GM12878 (cell line): Measurements from ENCODE around the gene PADI2. TPM values are rescaled to one million over a fixed set of nuclear protein-coding genes. Genes with fewer than 3 reads are reported as not detected.

Experiments
- BHLHE40 ChIP-seq, 2 experiments: fragments of 450-650 bp in 1 of 2; IDR thresholded peaks; 2 replicates each; pipeline ENCODE4 v1.6.1; 2011 to 2017; ENCODE audit warnings: low read depth in 2 of 2, borderline replicate concordance in 1 of 2, improper control_type of control experiment in 1 of 2, low read length in 1 of 2, mild to moderate bottlenecking in 1 of 2
- BMI1 ChIP-seq: fragments of 450-650 bp; IDR thresholded peaks from 2 replicates; pipeline ENCODE4 v1.6.1; 2016; ENCODE audit warnings: mild to moderate bottlenecking, moderate library complexity, borderline replicate concordance
- EZH2 ChIP-seq: IDR thresholded peaks from 2 replicates; pipeline ENCODE4 v1.6.1; 2012; ENCODE audit warnings: low read depth, mild to moderate bottlenecking, control low read depth, inconsistent platforms, low read length, borderline replicate concordance; ENCODE audit not compliant: control insufficient read depth
- JUNB ChIP-seq: IDR thresholded peaks from 2 replicates; pipeline ENCODE4 v1.6.1; 2016; ENCODE audit warnings: antibody characterized with exemption, mild to moderate bottlenecking
- JUND ChIP-seq: IDR thresholded peaks from 2 replicates; pipeline ENCODE4 v1.6.1; 2012; ENCODE audit warnings: low read depth, mild to moderate bottlenecking, low read length, improper control_type of control experiment, moderate library complexity
- MEF2B ChIP-seq: fragments of 450-650 bp; IDR thresholded peaks from 2 replicates; pipeline ENCODE4 v1.6.1; 2018; ENCODE audit warnings: mild to moderate bottlenecking, moderate library complexity; ENCODE audit not compliant: partially characterized antibody, poor library complexity, severe bottlenecking
- NFXL1 ChIP-seq: fragments of 450-650 bp; IDR thresholded peaks from 2 replicates; pipeline ENCODE4 v1.6.1; 2017; ENCODE audit warnings: antibody characterized with exemption, mild to moderate bottlenecking, borderline replicate concordance
- NFYB ChIP-seq: IDR thresholded peaks from 2 replicates; pipeline ENCODE4 v1.6.1; 2011; ENCODE audit warnings: low read depth, mild to moderate bottlenecking, low read length, improper control_type of control experiment, moderate library complexity; ENCODE audit not compliant: insufficient read depth
- POLR2AphosphoS2 ChIP-seq: IDR thresholded peaks from 2 replicates; pipeline ENCODE4 v1.6.1; 2011; ENCODE audit warnings: low read depth, mild to moderate bottlenecking, low read length, improper control_type of control experiment, moderate library complexity
- POU2F2 ChIP-seq: IDR thresholded peaks from 3 replicates; pipeline ENCODE4 v1.6.1; 2011; ENCODE audit warnings: low read depth, mild to moderate bottlenecking, low read length, borderline replicate concordance
- RAD51 ChIP-seq: fragments of 450-650 bp; IDR thresholded peaks from 2 replicates; pipeline ENCODE4 v1.6.1; 2016; ENCODE audit warnings: moderate library complexity, mild to moderate bottlenecking, inconsistent platforms
- RB1 ChIP-seq: fragments of 450-650 bp; formaldehyde crosslinking; IDR thresholded peaks from 2 replicates; pipeline ENCODE4 v1.6.1; 2017; ENCODE audit warnings: mild to moderate bottlenecking, borderline replicate concordance
- RUNX3 ChIP-seq: IDR thresholded peaks from 2 replicates; pipeline ENCODE4 v1.6.1; 2012; ENCODE audit warnings: low read length, inconsistent platforms
- SMC3 ChIP-seq: IDR thresholded peaks from 2 replicates; pipeline ENCODE4 v1.6.1; 2011; ENCODE audit warnings: low read length, improper control_type of control experiment, borderline replicate concordance
- TCF3 ChIP-seq: IDR thresholded peaks from 2 replicates; pipeline ENCODE4 v1.6.1; 2012; ENCODE audit warnings: low read depth, mild to moderate bottlenecking, low read length, borderline replicate concordance; ENCODE audit not compliant: insufficient read depth
- polyA plus RNA-seq, 11 experiments: library from polyadenylated mRNA; depleted of rRNA in 4 of 11; unstranded in 6 of 11; stranded (reverse) in 5 of 11; fragments of >200 nt; fragmentation: Nextera tagmentation in 4 of 11; fragmentation: Illumina TruSeq in 1 of 11; extraction: Ambion mirVana in 4 of 11; extraction: Trizol in 1 of 11; gene quantifications; 1 replicate in 1 of 11; 2 replicates in 10 of 11; pipeline versions ENCODE4 v1.2.1 to v1.2.3, GENCODE V29; 2011 to 2016; ENCODE audit warnings: inconsistent platforms in 2 of 11, missing spikeins in 2 of 11, low read depth in 1 of 11
- total RNA-seq, 4 experiments: library from RNA; depleted of rRNA in 3 of 4; stranded (reverse); fragments of >200 nt in 3 of 4; fragmentation: Illumina TruSeq in 1 of 4; extraction: Trizol in 1 of 4; gene quantifications; 2 replicates each; pipeline versions ENCODE4 v1.2.1 to v1.2.3, GENCODE V29; 2013 to 2021
- TF ChIP-seq, protein P1 (sequence below): IDR thresholded peaks from 2 replicates; pipeline ENCODE4 v1.6.1; 2011; ENCODE audit warnings: low read depth, mild to moderate bottlenecking, low read length, moderate library complexity, borderline replicate concordance; ENCODE audit errors: extremely low read depth
- TF ChIP-seq, protein P2 (sequence below): fragments of 450-650 bp; IDR thresholded peaks from 2 replicates; pipeline ENCODE4 v1.6.1; 2017; ENCODE audit warnings: mild to moderate bottlenecking, moderate library complexity
- TF ChIP-seq, protein P3 (sequence below): IDR thresholded peaks from 2 replicates; pipeline ENCODE4 v1.6.1; 2011; ENCODE audit warnings: mild to moderate bottlenecking, low read depth, low read length, moderate library complexity; ENCODE audit not compliant: insufficient replicate concordance
- TF ChIP-seq, protein P4 (sequence below): fragments of 450-650 bp; IDR thresholded peaks from 2 replicates; pipeline ENCODE4 v1.6.1; 2016; ENCODE audit warnings: mild to moderate bottlenecking

PADI2 gene
- total and polyA plus RNA-seq, 10 of the 15 experiments (the other 5 are each of a cell fraction or from before 2014, with no cell fraction given): 0.05 to 3.0 (median 0.10) TPM; not detected in 1

DNA sequence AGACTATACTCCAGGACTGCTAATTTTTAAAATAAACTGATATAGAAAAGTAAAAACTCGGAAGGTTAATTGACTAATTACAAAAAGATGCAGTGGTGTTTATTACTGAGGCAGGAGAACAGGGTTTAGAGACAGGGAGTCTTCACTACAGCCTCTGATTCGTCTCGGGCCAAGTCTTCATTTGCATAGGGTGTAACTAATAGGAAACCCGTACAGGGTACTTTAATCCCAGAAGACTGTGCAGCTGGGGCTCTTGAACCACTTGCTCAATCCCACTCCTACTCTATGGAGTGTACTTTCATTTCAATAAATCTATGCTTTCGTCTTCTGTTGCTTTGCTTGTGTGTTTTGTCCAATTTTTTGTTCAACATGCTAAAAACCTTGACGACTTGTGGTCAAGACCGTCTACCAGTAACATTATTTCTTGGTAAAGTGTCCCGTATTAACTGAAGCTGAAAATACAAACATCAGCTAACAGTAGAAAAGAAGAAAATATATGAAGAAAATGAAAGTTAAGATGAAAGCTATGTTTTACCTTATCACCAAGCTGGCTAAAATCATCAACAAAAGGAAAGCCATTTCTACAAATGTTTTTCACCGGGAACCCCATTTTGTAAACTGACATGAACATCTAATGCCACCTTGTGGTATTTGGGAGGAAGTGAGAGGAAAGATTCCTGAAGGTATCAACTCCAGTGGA lies 73.5 kb downstream of the PADI2 start (continued):
- TF ChIP-seq POLR2AphosphoS2 (no peak), SMC3 (peak; percentile 78; the same call in 1 of the 2 replicates), RUNX3 (peak; percentile 15; the same call in 1 of the 2 replicates), NFXL1 (no peak), MEF2B (no peak), POU2F2 (no peak), NFYB (no peak), RB1 (no peak), BHLHE40 (IDR thresholded peaks at IDR 0.05; ENCODE audit: borderline replicate concordance in 1 of 2, low read depth in 2 of 2, low read length in 1 of 2) (no peak), RAD51 (no peak), JUNB (no peak), BMI1 (no peak), EZH2 (no peak), JUND (no peak), TCF3 (no peak)
- TF ChIP-seq, protein P1, sequence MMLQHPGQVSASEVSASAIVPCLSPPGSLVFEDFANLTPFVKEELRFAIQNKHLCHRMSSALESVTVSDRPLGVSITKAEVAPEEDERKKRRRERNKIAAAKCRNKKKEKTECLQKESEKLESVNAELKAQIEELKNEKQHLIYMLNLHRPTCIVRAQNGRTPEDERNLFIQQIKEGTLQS: no peak
- TF ChIP-seq, protein P2, sequence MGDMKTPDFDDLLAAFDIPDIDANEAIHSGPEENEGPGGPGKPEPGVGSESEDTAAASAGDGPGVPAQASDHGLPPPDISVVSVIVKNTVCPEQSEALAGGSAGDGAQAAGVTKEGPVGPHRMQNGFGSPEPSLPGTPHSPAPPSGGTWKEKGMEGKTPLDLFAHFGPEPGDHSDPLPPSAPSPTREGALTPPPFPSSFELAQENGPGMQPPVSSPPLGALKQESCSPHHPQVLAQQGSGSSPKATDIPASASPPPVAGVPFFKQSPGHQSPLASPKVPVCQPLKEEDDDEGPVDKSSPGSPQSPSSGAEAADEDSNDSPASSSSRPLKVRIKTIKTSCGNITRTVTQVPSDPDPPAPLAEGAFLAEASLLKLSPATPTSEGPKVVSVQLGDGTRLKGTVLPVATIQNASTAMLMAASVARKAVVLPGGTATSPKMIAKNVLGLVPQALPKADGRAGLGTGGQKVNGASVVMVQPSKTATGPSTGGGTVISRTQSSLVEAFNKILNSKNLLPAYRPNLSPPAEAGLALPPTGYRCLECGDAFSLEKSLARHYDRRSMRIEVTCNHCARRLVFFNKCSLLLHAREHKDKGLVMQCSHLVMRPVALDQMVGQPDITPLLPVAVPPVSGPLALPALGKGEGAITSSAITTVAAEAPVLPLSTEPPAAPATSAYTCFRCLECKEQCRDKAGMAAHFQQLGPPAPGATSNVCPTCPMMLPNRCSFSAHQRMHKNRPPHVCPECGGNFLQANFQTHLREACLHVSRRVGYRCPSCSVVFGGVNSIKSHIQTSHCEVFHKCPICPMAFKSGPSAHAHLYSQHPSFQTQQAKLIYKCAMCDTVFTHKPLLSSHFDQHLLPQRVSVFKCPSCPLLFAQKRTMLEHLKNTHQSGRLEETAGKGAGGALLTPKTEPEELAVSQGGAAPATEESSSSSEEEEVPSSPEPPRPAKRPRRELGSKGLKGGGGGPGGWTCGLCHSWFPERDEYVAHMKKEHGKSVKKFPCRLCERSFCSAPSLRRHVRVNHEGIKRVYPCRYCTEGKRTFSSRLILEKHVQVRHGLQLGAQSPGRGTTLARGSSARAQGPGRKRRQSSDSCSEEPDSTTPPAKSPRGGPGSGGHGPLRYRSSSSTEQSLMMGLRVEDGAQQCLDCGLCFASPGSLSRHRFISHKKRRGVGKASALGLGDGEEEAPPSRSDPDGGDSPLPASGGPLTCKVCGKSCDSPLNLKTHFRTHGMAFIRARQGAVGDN: no peak
- TF ChIP-seq, protein P3, sequence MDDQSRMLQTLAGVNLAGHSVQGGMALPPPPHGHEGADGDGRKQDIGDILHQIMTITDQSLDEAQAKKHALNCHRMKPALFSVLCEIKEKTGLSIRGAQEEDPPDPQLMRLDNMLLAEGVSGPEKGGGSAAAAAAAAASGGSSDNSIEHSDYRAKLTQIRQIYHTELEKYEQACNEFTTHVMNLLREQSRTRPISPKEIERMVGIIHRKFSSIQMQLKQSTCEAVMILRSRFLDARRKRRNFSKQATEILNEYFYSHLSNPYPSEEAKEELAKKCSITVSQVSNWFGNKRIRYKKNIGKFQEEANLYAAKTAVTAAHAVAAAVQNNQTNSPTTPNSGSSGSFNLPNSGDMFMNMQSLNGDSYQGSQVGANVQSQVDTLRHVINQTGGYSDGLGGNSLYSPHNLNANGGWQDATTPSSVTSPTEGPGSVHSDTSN: no peak
- TF ChIP-seq, protein P4, sequence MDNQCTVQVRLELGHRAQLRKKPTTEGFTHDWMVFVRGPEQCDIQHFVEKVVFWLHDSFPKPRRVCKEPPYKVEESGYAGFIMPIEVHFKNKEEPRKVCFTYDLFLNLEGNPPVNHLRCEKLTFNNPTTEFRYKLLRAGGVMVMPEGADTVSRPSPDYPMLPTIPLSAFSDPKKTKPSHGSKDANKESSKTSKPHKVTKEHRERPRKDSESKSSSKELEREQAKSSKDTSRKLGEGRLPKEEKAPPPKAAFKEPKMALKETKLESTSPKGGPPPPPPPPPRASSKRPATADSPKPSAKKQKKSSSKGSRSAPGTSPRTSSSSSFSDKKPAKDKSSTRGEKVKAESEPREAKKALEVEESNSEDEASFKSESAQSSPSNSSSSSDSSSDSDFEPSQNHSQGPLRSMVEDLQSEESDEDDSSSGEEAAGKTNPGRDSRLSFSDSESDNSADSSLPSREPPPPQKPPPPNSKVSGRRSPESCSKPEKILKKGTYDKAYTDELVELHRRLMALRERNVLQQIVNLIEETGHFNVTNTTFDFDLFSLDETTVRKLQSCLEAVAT: no peak
